HEK293 (cell line): ENCODE data around the gene UBA52.

Source experiments
- CTCF ChIA-PET: fragments of 350-600 bp; formaldehyde crosslinking; extraction: SDS; loops from one replicate; lab custom pipeline; 2021; ENCODE audit warnings: antibody characterized with exemption; lab: Yijun Ruan, JAX
- POLR2A ChIA-PET: fragments of 300-600 bp; formaldehyde crosslinking; extraction: SDS; loops from one replicate; lab custom pipeline; 2020; ENCODE audit warnings: antibody characterized with exemption, inconsistent platforms; lab: Yijun Ruan, JAX
- H3K27ac ChIP-seq: fragments of 200-500 bp; sonication (Bioruptor generic); 2 replicates; pipeline ENCODE4 v1.5.1; 2014; ENCODE audit warnings: low read depth, low read length, control low read depth, inconsistent platforms; ENCODE audit errors: extremely low read depth
- H3K36me3 ChIP-seq, 2 experiments: fragments of 200-500 bp in 1 of 2; sonication (Bioruptor generic) in 1 of 2; 1 replicate in 1 of 2; 2 replicates in 1 of 2; pipeline ENCODE4 v1.5.1; 2014 to 2017; ENCODE audit warnings: inconsistent platforms in 2 of 2, low read length in 2 of 2; ENCODE audit not compliant: control insufficient read depth in 2 of 2, insufficient read depth in 1 of 2
- H3K4me1 ChIP-seq: fragments of 200-500 bp; sonication (Bioruptor generic); 2 replicates; pipeline ENCODE4 v1.5.1; 2014; ENCODE audit warnings: mild to moderate bottlenecking, low read length, inconsistent platforms; ENCODE audit not compliant: control insufficient read depth, insufficient read depth
- H3K4me3 ChIP-seq: 2 replicates; pipeline ENCODE4 v1.5.1; 2011; ENCODE audit warnings: low read depth, mild to moderate bottlenecking, control low read depth, low read length, moderate library complexity
- H3K9me3 ChIP-seq: fragments of 200-500 bp; sonication (Bioruptor generic); 2 replicates; pipeline ENCODE4 v1.5.1; 2014; ENCODE audit warnings: low read depth, low read length, inconsistent platforms; ENCODE audit not compliant: control insufficient read depth, insufficient read depth
- GLI2 ChIP-seq: fragments of 450-650 bp; formaldehyde crosslinking; IDR thresholded peaks from 2 replicates; pipeline ENCODE4; 2017; ENCODE audit warnings: missing biosample characterization, missing genetic modification characterization, low read depth, borderline replicate concordance
- INSM2 ChIP-seq: fragments of 450-650 bp; formaldehyde crosslinking; IDR thresholded peaks from 2 replicates; pipeline ENCODE4 v1.5.1; 2016; ENCODE audit warnings: missing biosample characterization, missing genetic modification characterization
- KLF9 ChIP-seq: fragments of 450-650 bp; formaldehyde crosslinking; IDR thresholded peaks from 2 replicates; pipeline ENCODE4 v1.5.1; 2016; ENCODE audit warnings: missing biosample characterization, missing genetic modification characterization, low read depth
- MZF1 ChIP-seq: fragments of 450-650 bp; formaldehyde crosslinking; IDR thresholded peaks from 2 replicates; pipeline ENCODE4 v1.5.1; 2017; ENCODE audit warnings: missing biosample characterization, missing genetic modification characterization, borderline replicate concordance
- ZBTB26 ChIP-seq: fragments of 450-650 bp; formaldehyde crosslinking; optimal IDR thresholded peaks from 2 replicates; pipeline ENCODE3; 2016; ENCODE audit warnings: missing biosample characterization, mild to moderate bottlenecking, missing genetic modification characterization
- ZFP37 ChIP-seq: fragments of 450-650 bp; formaldehyde crosslinking; IDR thresholded peaks from 2 replicates; pipeline ENCODE4 v1.5.1; 2016; ENCODE audit warnings: missing biosample characterization, missing genetic modification characterization
- ZNF133 ChIP-seq: fragments of 450-650 bp; formaldehyde crosslinking; IDR thresholded peaks from 2 replicates; pipeline ENCODE4 v1.5.1; 2016; ENCODE audit warnings: missing biosample characterization, missing genetic modification characterization
- ZNF138 ChIP-seq: fragments of 450-650 bp; formaldehyde crosslinking; IDR thresholded peaks from 2 replicates; pipeline ENCODE4 v1.5.1; 2016; ENCODE audit warnings: missing biosample characterization, missing genetic modification characterization, borderline replicate concordance
- ZNF184 ChIP-seq: fragments of 450-650 bp; IDR thresholded peaks from 2 replicates; pipeline ENCODE4 v1.5.1; 2018; ENCODE audit warnings: missing biosample characterization, mild to moderate bottlenecking, missing genetic modification characterization
- ZNF211 ChIP-seq: fragments of 450-650 bp; formaldehyde crosslinking; IDR thresholded peaks from 2 replicates; pipeline ENCODE4 v1.5.1; 2016; ENCODE audit warnings: low read depth, missing biosample characterization, missing genetic modification characterization
- ZNF221 ChIP-seq: fragments of 450-650 bp; formaldehyde crosslinking; IDR thresholded peaks from 2 replicates; pipeline ENCODE4 v1.5.1; 2017; ENCODE audit warnings: missing biosample characterization, missing genetic modification characterization, borderline replicate concordance
- ZNF302 ChIP-seq: fragments of 450-650 bp; formaldehyde crosslinking; IDR thresholded peaks from 2 replicates; pipeline ENCODE4 v1.5.1; 2016; ENCODE audit warnings: missing biosample characterization, missing genetic modification characterization, low read depth
- ZNF341 ChIP-seq: fragments of 450-650 bp; formaldehyde crosslinking; IDR thresholded peaks from 2 replicates; pipeline ENCODE4; 2016; ENCODE audit warnings: low read depth, missing biosample characterization, missing genetic modification characterization
- ZNF354C ChIP-seq: fragments of 450-650 bp; formaldehyde crosslinking; IDR thresholded peaks from 2 replicates; pipeline ENCODE4 v1.5.1; 2016; ENCODE audit warnings: missing biosample characterization, missing genetic modification characterization, low read depth, borderline replicate concordance
- ZNF398 ChIP-seq: fragments of 450-650 bp; formaldehyde crosslinking; IDR thresholded peaks from 2 replicates; pipeline ENCODE4 v1.5.1; 2017; ENCODE audit warnings: missing biosample characterization, missing genetic modification characterization
- ZNF501 ChIP-seq: fragments of 450-650 bp; formaldehyde crosslinking; IDR thresholded peaks from 2 replicates; pipeline ENCODE4 v1.5.1; 2016; ENCODE audit warnings: missing biosample characterization, missing genetic modification characterization
- ZNF544 ChIP-seq: fragments of 450-650 bp; formaldehyde crosslinking; IDR thresholded peaks from 2 replicates; pipeline ENCODE4 v1.5.0; 2017; ENCODE audit warnings: missing biosample characterization, missing genetic modification characterization
- ZNF580 ChIP-seq: fragments of 450-650 bp; formaldehyde crosslinking; IDR thresholded peaks from 2 replicates; pipeline ENCODE4 v1.5.1; 2016; ENCODE audit warnings: missing biosample characterization, missing genetic modification characterization
- ZNF600 ChIP-seq: fragments of 450-650 bp; formaldehyde crosslinking; IDR thresholded peaks from 2 replicates; pipeline ENCODE4 v1.5.1; 2016; ENCODE audit warnings: missing biosample characterization, missing genetic modification characterization
- ZNF626 ChIP-seq: fragments of 450-650 bp; sonication (Bioruptor Pico); formaldehyde crosslinking; IDR thresholded peaks from 2 replicates; pipeline ENCODE4 v1.5.1; 2018; ENCODE audit warnings: missing biosample characterization, missing genetic modification characterization, inconsistent platforms
- ZNF692 ChIP-seq: fragments of 450-650 bp; formaldehyde crosslinking; IDR thresholded peaks from 2 replicates; pipeline ENCODE4 v1.5.1; 2016; ENCODE audit warnings: missing biosample characterization, missing genetic modification characterization
- ZNF701 ChIP-seq: fragments of 450-650 bp; formaldehyde crosslinking; IDR thresholded peaks from 2 replicates; pipeline ENCODE4 v1.5.1; 2016; ENCODE audit warnings: missing biosample characterization, missing genetic modification characterization
- ZSCAN5A ChIP-seq: fragments of 450-650 bp; formaldehyde crosslinking; IDR thresholded peaks from 2 replicates; pipeline ENCODE4 v1.5.1; 2016; ENCODE audit warnings: missing biosample characterization, missing genetic modification characterization
- TF ChIP-seq, protein P1 (sequence below): fragments of 450-650 bp; formaldehyde crosslinking; IDR thresholded peaks from 2 replicates; pipeline ENCODE4 v1.5.1; 2016; ENCODE audit warnings: missing biosample characterization, missing genetic modification characterization, low read depth
- TF ChIP-seq, protein P2 (sequence below): fragments of 450-650 bp; formaldehyde crosslinking; IDR thresholded peaks from 2 replicates; pipeline ENCODE4 v1.5.1; 2017; ENCODE audit warnings: missing biosample characterization, mild to moderate bottlenecking, missing genetic modification characterization, moderate library complexity

UBA52 gene

GRCh38 chr19:18557411-18558201, 14.1 kb upstream of the UBA52 start, which contains the start of gene KXD1:
KXD1 (plus strand) TSS chr19:18557870; CDS start chr19:18562057, 4,187 bp downstream.
- no peaks in the 10 kb centered on the region for H3K9me3 ChIP-seq
- H3K4me1 ChIP-seq, result no peaks in the 10 kb centered on the region
- POLR2A ChIA-PET, result interaction anchor here (0.5 to 4.9 kb wide), 18 partner anchors 10 to 623 kb away, joined by 3 to 62 read pairs (median 5); partner anchors contain the start of genes ELL, REX1BD and UBA52
- peak within 1 kb of the TSS; percentile 81 for H3K4me3 ChIP-seq
- peaks cover 0 to 15% of the 10 kb centered on the region in 2 experiments; a peak in 2 of 3 replicates for H3K36me3 ChIP-seq
- H3K27ac ChIP-seq, result peak within 1 kb of the TSS; percentile 51; the same call in 1 of the 2 replicates
- CTCF ChIA-PET, result interaction anchor here (0.6 to 2.2 kb wide), 3 partner anchors 51 to 96 kb away, joined by 3 to 9 read pairs (median 4); no protein-coding TSS in a partner anchor
- TF ChIP-seq ZNF133 (tag by site-specific recombination) (no peak), ZNF600 (tag by site-specific recombination) (0 out of 2 replicates have a peak, but pooled peaks have one; percentile 32), ZNF398 (tag by site-specific recombination) (no peak), ZSCAN5A (peak; percentile 86; the same call in 1 of the 2 replicates), ZNF354C (tag by site-specific recombination) (no peak), ZNF302 (tag by site-specific recombination) (no peak), ZNF501 (tag by site-specific recombination) (no peak), ZBTB26 (peak; percentile 96), ZFP37 (tag by site-specific recombination) (no peak), GLI2 (tag by site-specific recombination) (no peak), ZNF701 (tag by site-specific recombination) (no peak), ZNF221 (no peak), INSM2 (tag by site-specific recombination) (0 out of 2 replicates have a peak, but pooled peaks have one; percentile 31), MZF1 (tag by site-specific recombination) (no peak), ZNF184 (tag by site-specific recombination) (no peak), ZNF211 (no peak), ZNF626 (no peak), ZNF341 (tag by site-specific recombination) (no peak), KLF9 (peak; percentile 54; the same call in 1 of the 2 replicates), ZNF580 (tag by site-specific recombination) (peak; percentile 96), ZNF544 (tag by site-specific recombination) (no peak), ZNF692 (peak; percentile 59; the same call in 1 of the 2 replicates), ZNF138 (no peak)
- TF ChIP-seq, protein P1, sequence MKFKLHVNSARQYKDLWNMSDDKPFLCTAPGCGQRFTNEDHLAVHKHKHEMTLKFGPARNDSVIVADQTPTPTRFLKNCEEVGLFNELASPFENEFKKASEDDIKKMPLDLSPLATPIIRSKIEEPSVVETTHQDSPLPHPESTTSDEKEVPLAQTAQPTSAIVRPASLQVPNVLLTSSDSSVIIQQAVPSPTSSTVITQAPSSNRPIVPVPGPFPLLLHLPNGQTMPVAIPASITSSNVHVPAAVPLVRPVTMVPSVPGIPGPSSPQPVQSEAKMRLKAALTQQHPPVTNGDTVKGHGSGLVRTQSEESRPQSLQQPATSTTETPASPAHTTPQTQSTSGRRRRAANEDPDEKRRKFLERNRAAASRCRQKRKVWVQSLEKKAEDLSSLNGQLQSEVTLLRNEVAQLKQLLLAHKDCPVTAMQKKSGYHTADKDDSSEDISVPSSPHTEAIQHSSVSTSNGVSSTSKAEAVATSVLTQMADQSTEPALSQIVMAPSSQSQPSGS (tag by site-specific recombination), result 0 out of 2 replicates have a peak, but pooled peaks have one; percentile 4
- TF ChIP-seq, protein P2, sequence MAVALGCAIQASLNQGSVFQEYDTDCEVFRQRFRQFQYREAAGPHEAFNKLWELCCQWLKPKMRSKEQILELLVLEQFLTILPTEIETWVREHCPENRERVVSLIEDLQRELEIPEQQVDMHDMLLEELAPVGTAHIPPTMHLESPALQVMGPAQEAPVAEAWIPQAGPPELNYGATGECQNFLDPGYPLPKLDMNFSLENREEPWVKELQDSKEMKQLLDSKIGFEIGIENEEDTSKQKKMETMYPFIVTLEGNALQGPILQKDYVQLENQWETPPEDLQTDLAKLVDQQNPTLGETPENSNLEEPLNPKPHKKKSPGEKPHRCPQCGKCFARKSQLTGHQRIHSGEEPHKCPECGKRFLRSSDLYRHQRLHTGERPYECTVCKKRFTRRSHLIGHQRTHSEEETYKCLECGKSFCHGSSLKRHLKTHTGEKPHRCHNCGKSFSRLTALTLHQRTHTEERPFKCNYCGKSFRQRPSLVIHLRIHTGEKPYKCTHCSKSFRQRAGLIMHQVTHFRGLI (tag by site-specific recombination), result no peak
